A549 (cell line): ENCODE results near the gene ZNF132. TPM values are rescaled to one million over a fixed set of nuclear protein-coding genes. Genes with fewer than 3 reads are reported as not detected.

Experiments used
- ATAC-seq, 2 experiments: fragments of 200-7000 bp in 1 of 2; fragments of >200 bp in 1 of 2; cut with Nextera tagmentation in 1 of 2; cut with Tn5 transposase in 1 of 2; 3 replicates each; pipeline versions ENCODE4 v1.8.0 to v1.9.1; 2018 to 2020; ENCODE audit warnings: mild to moderate bottlenecking in 1 of 2, moderate library complexity in 1 of 2
- CTCF ChIA-PET: fragments of 300-600 bp; sonication (Branson Sonifier 250); formaldehyde crosslinking; extraction: SDS; loops from one replicate; lab custom pipeline; 2021; ENCODE audit warnings: antibody characterized with exemption, inconsistent platforms; lab: Yijun Ruan, JAX
- POLR2A ChIA-PET: fragments of 350-600 bp; formaldehyde crosslinking; extraction: SDS; loops from one replicate; lab custom pipeline; 2021; ENCODE audit warnings: antibody characterized with exemption, inconsistent platforms; lab: Yijun Ruan, JAX
- DNase-seq, 2 experiments: peaks; one replicate each; pipeline versions ENCODE4 v3.0.0 to v3.0.0-alpha.2; 2011 to 2016; ENCODE audit warnings: low read depth in 1 of 2, low spot score in 1 of 2
- FAIRE-seq: peaks from 2 replicates; lab custom pipeline; 2011; peaks lifted over from hg19 to GRCh38; lab: Jason Lieb, UNC
- H3K27ac ChIP-seq, 2 experiments: fragments of >200 bp; sonication (Bioruptor Twin); formaldehyde crosslinking; 3 replicates each; pipeline ENCODE4 v1.5.1; 2016 to 2017
- H3K4me1 ChIP-seq: fragments of >200 bp; sonication (Bioruptor Twin); formaldehyde crosslinking; 3 replicates; pipeline ENCODE4 v1.6.1; 2016
- H3K4me2 ChIP-seq: fragments of >200 bp; sonication (Bioruptor Twin); formaldehyde crosslinking; 3 replicates; pipeline ENCODE4 v1.6.1; 2016
- H3K4me3 ChIP-seq: fragments of >200 bp; sonication (Bioruptor Twin); formaldehyde crosslinking; 3 replicates; pipeline ENCODE4 v1.5.1; 2016
- H3K9me3 ChIP-seq: fragments of >200 bp; sonication (Bioruptor Twin); formaldehyde crosslinking; 3 replicates; pipeline ENCODE4 v1.6.1; 2016
- ATOH8 ChIP-seq: fragments of 250-450 bp; sonication (Bioruptor Pico); IDR thresholded peaks from 2 replicates; pipeline ENCODE4 v1.5.0; 2020; ENCODE audit warnings: low read depth, mild to moderate bottlenecking, moderate library complexity
- CBX2 ChIP-seq: fragments of 200-600 bp; sonication (generic); IDR thresholded peaks from 2 replicates; pipeline ENCODE4 v1.6.1; 2016; ENCODE audit warnings: low read depth, mild to moderate bottlenecking, borderline replicate concordance
- CBX8 ChIP-seq: fragments of 200-600 bp; sonication (generic); IDR thresholded peaks from 2 replicates; pipeline ENCODE4 v1.6.1; 2016
- CEBPB ChIP-seq, 2 experiments: fragments of >200 bp in 1 of 2; sonication (Bioruptor Twin) in 1 of 2; formaldehyde crosslinking in 1 of 2; IDR thresholded peaks; 2 replicates each; pipeline ENCODE4 v1.6.1; 2012 to 2016
- CTCF ChIP-seq: fragments of >200 bp; sonication (Bioruptor Twin); formaldehyde crosslinking; IDR thresholded peaks from 3 replicates; pipeline ENCODE4 v1.5.1; 2016
- EP300 ChIP-seq, 2 experiments: fragments of >200 bp; sonication (Bioruptor Twin); formaldehyde crosslinking; IDR thresholded peaks; 2 replicates in 1 of 2; 3 replicates in 1 of 2; pipeline ENCODE4 v1.6.1; 2016 to 2017
- ESRRA ChIP-seq: fragments of 150-350 bp; IDR thresholded peaks from 2 replicates; pipeline ENCODE4 v1.6.1; 2014; ENCODE audit warnings: mild to moderate bottlenecking, low read length, borderline replicate concordance
- FOSB ChIP-seq: fragments of 250-450 bp; sonication (Bioruptor Pico); IDR thresholded peaks from 2 replicates; pipeline ENCODE4 v1.5.0; 2020; ENCODE audit warnings: mild to moderate bottlenecking, moderate library complexity
- FOXS1 ChIP-seq: fragments of 250-450 bp; sonication (Bioruptor Pico); IDR thresholded peaks from 2 replicates; pipeline ENCODE4 v1.5.0; 2020; ENCODE audit warnings: mild to moderate bottlenecking, moderate library complexity
- HMGXB4 ChIP-seq: fragments of 250-450 bp; sonication (Bioruptor Pico); IDR thresholded peaks from 2 replicates; pipeline ENCODE4 v1.5.0; 2021; ENCODE audit warnings: mild to moderate bottlenecking, moderate library complexity, borderline replicate concordance
- HOXA7 ChIP-seq: fragments of 250-450 bp; sonication (Bioruptor Pico); IDR thresholded peaks from 2 replicates; pipeline ENCODE4 v1.5.0; 2020; ENCODE audit warnings: mild to moderate bottlenecking, moderate library complexity
- JUN ChIP-seq, 2 experiments: fragments of >200 bp; sonication (Bioruptor Twin); formaldehyde crosslinking; IDR thresholded peaks; 2 replicates in 1 of 2; 3 replicates in 1 of 2; pipeline ENCODE4 v1.6.1; 2016 to 2017
- KDM1A ChIP-seq: fragments of 200-600 bp; sonication (generic); IDR thresholded peaks from 2 replicates; pipeline ENCODE4 v1.6.1; 2016; ENCODE audit warnings: low read depth, mild to moderate bottlenecking
- NPAS2 ChIP-seq: fragments of 250-450 bp; sonication (Bioruptor Pico); IDR thresholded peaks from 2 replicates; pipeline ENCODE4 v1.8.0; 2022; ENCODE audit warnings: mild to moderate bottlenecking, moderate library complexity, borderline replicate concordance
- POLR2A ChIP-seq: IDR thresholded peaks from 2 replicates; pipeline ENCODE4 v1.6.1; 2012; ENCODE audit warnings: mild to moderate bottlenecking, low read length
- RARB ChIP-seq: fragments of 250-450 bp; sonication (Bioruptor Pico); IDR thresholded peaks from 2 replicates; pipeline ENCODE4 v1.8.0; 2021; ENCODE audit warnings: mild to moderate bottlenecking, moderate library complexity
- REST ChIP-seq: fragments of 200-600 bp; sonication (generic); IDR thresholded peaks from 2 replicates; pipeline ENCODE4 v1.6.1; 2016; ENCODE audit warnings: antibody characterized with exemption, mild to moderate bottlenecking, moderate library complexity
- RFX5 ChIP-seq: fragments of 450-650 bp; IDR thresholded peaks from 2 replicates; pipeline ENCODE4 v1.7.1; 2014; ENCODE audit warnings: antibody characterized with exemption, mild to moderate bottlenecking, moderate library complexity
- SREBF2 ChIP-seq: fragments of 450-650 bp; IDR thresholded peaks from 2 replicates; pipeline ENCODE4 v1.6.1; 2014; ENCODE audit warnings: mild to moderate bottlenecking, moderate library complexity
- TFCP2L1 ChIP-seq: fragments of 250-450 bp; sonication (Bioruptor Pico); IDR thresholded peaks from 2 replicates; pipeline ENCODE4 v1.5.0; 2021; ENCODE audit warnings: mild to moderate bottlenecking
- TP53 ChIP-seq: fragments of 250-450 bp; sonication (Bioruptor Pico); IDR thresholded peaks from 2 replicates; pipeline ENCODE4 v1.5.0; 2021; ENCODE audit warnings: mild to moderate bottlenecking, moderate library complexity
- WGBS: methylation state at CpG from one replicate; pipeline ENCODE4 v1.1.6; 2017; ENCODE audit errors: missing lambda C conversion rate; 5-methylcytosine and 5-hydroxymethylcytosine counted together
- polyA plus RNA-seq, 4 experiments: library from polyadenylated mRNA; depleted of rRNA in 3 of 4; stranded (reverse); fragments of >200 nt; fragmentation: RNase III in 1 of 4; extraction: RNeasy Plus Mini Kit Qiagen cat#74134 plus additional on column Dnase treatment in 1 of 4; gene quantifications; 2 replicates in 3 of 4; 3 replicates in 1 of 4; pipeline ENCODE4 v1.2.3, GENCODE V29; 2011 to 2017

Gene ZNF132
- polyA plus RNA-seq, 2 of the 4 experiments (the other 2 are of a cell fraction): 0.05 to 0.16 TPM

GRCh38 chr19:58385891-58386575 is 53.9 kb downstream of the ZNF132 start:
- DNase-seq (no peak), ATAC-seq (peak; percentile 30 to 34), FAIRE-seq (no peak)
- H3K4me3 ChIP-seq: peak overlapping the region; percentile 81
- H3K9me3 ChIP-seq: no peaks in the 10 kb centered on the region
- peak overlapping the region; percentile 99 for H3K27ac ChIP-seq
- WGBS: 27% methylated on average over 35 of the region's 36 CpGs
- ChIA-PET POLR2A (interaction anchor here (0.6 to 3.8 kb wide), 4 partner anchors 9 to 131 kb away, joined by 3 to 18 read pairs (median 5); partner anchors contain the start of genes ZNF497 and ZNF584), CTCF (interaction anchor here (1.0 to 2.0 kb wide), 2 partner anchors 21 to 134 kb away, joined by 3 to 5 read pairs; partner anchors contain the start of gene ZBTB45)
- H3K4me2 ChIP-seq: peak overlapping the region; percentile 95
- TF ChIP-seq HOXA7 (no peak), NPAS2 (peak; percentile 36; the same call in 1 of the 2 replicates)
- peaks cover 46% of the 10 kb centered on the region for H3K4me1 ChIP-seq

- FAIRE-seq: no peak
- 87% methylated on average over 9 of the region's 9 CpGs for WGBS
- POLR2A ChIA-PET: interaction anchor here (0.6 to 3.8 kb wide), 3 partner anchors 23 to 131 kb away, joined by 3 to 18 read pairs (median 7); partner anchors contain the start of genes ZNF497 and ZNF584
- Histone ChIP-seq H3K9me3 (no peaks in the 10 kb centered on the region), H3K4me3 (peak overlapping the region; percentile 81), H3K4me1 (peaks cover 43% of the 10 kb centered on the region), H3K27ac (peak overlapping the region; percentile 99), H3K4me2 (peak overlapping the region; percentile 95)
- no peak for DNase-seq
- ATAC-seq: no peak
- TF ChIP-seq CEBPB (IDR thresholded peaks at IDR 0.05): no peak
- TF ChIP-seq FOXS1 (CRISPR knock-in tag): no peak
- no peak for TF ChIP-seq HMGXB4 (CRISPR knock-in tag)
- TF ChIP-seq POLR2A: no peak
- TF ChIP-seq ESRRA: no peak
- TF ChIP-seq CBX8: no peak
- no peak for TF ChIP-seq ATOH8
- TF ChIP-seq EP300 (IDR thresholded peaks at IDR 0.05): no peak
- TF ChIP-seq SREBF2: no peak
- CTCF ChIA-PET: interaction anchor here (1.0 kb wide), 1 partner anchor 134 kb away, joined by 3 read pairs; the partner anchor contains the start of gene ZBTB45
These were observed 54.6 kb downstream of the ZNF132 start for GRCh38 chr19:58385313-58385890.

GRCh38 chr19:58382997-58383603 is 56.9 kb downstream of the ZNF132 start:
- ATAC-seq (no peak), DNase-seq (no peak)
- WGBS: 93% methylated on average over 6 of the region's 6 CpGs
- ChIA-PET POLR2A (interaction anchor here (3.8 kb wide), 1 partner anchor 21 kb away, joined by 18 read pairs; the partner anchor contains the start of gene ZNF497), CTCF (interaction anchor here (0.9 kb wide), 1 partner anchor 136 kb away, joined by 3 read pairs; the partner anchor contains the start of gene ZBTB45)
- no peak overlapping the region for H3K27ac ChIP-seq
- no peak overlapping the region for H3K4me3 ChIP-seq
- no peak overlapping the region for H3K4me2 ChIP-seq
- no peaks in the 10 kb centered on the region for H3K9me3 ChIP-seq
- TF ChIP-seq CBX2 (no peak), KDM1A (no peak), JUN (IDR thresholded peaks at IDR 0.05) (no peak), REST (no peak), CTCF (no peak), TP53 (CRISPR knock-in tag) (no peak), EP300 (IDR thresholded peaks at IDR 0.05) (no peak), SREBF2 (no peak), FOSB (no peak), TFCP2L1 (no peak), RARB (CRISPR knock-in tag) (no peak), RFX5 (no peak)
- TF ChIP-seq, all 56 proteins: peak for 0
- no peak for FAIRE-seq
- peaks cover 28% of the 10 kb centered on the region for H3K4me1 ChIP-seq
